WTC11 (cell line): ENCODE data around the gene WDR54.
"Not testable (repeated sequence)": the region's sequence is repeated elsewhere in the genome, so short reads cannot be mapped to it uniquely, and the experiment has no call there.

Experiments
- ATF3 ChIP-seq: sonication (generic); formaldehyde crosslinking; conservative IDR thresholded peaks from 2 replicates; pipeline ENCODE4 v1.8.1; 2022; ENCODE audit warnings: mild to moderate bottlenecking, missing genetic modification reagents
- CREB1 ChIP-seq: sonication (generic); formaldehyde crosslinking; IDR thresholded peaks from 2 replicates; pipeline ENCODE4 v1.8.0; 2023; ENCODE audit warnings: mild to moderate bottlenecking, missing genetic modification reagents
- CTCF ChIP-seq: fragments of 200-600 bp; IDR thresholded peaks from 2 replicates; pipeline ENCODE4 v1.8.0; 2022; ENCODE audit warnings: antibody characterized with exemption
- ELF4 ChIP-seq: sonication (generic); formaldehyde crosslinking; IDR thresholded peaks from 2 replicates; pipeline ENCODE4 v1.8.1; 2022; ENCODE audit warnings: low read depth, mild to moderate bottlenecking, moderate library complexity, missing genetic modification reagents
- ESRRA ChIP-seq: sonication (generic); formaldehyde crosslinking; IDR thresholded peaks from 2 replicates; pipeline ENCODE4 v1.8.1; 2022; ENCODE audit warnings: mild to moderate bottlenecking, missing genetic modification reagents, borderline replicate concordance
- FOXK1 ChIP-seq: sonication (generic); formaldehyde crosslinking; IDR thresholded peaks from 2 replicates; pipeline ENCODE4 v1.8.0; 2022; ENCODE audit warnings: mild to moderate bottlenecking, moderate library complexity, missing genetic modification reagents
- MAX ChIP-seq: sonication (generic); formaldehyde crosslinking; IDR thresholded peaks from 2 replicates; pipeline ENCODE4 v1.8.0; 2022; ENCODE audit warnings: mild to moderate bottlenecking, missing genetic modification reagents
- NR3C1 ChIP-seq: sonication (generic); formaldehyde crosslinking; conservative IDR thresholded peaks from 2 replicates; pipeline ENCODE4 v1.8.1; 2023; ENCODE audit warnings: low read depth, mild to moderate bottlenecking, missing genetic modification reagents
- TEAD4 ChIP-seq: sonication (generic); formaldehyde crosslinking; IDR thresholded peaks from 2 replicates; pipeline ENCODE4 v1.8.0; 2022; ENCODE audit warnings: mild to moderate bottlenecking, missing genetic modification reagents
- USF1 ChIP-seq: sonication (generic); formaldehyde crosslinking; IDR thresholded peaks from 2 replicates; pipeline ENCODE4 v1.8.0; 2022; ENCODE audit warnings: mild to moderate bottlenecking, missing genetic modification reagents
- ZNF396 ChIP-seq: fragments of 250-450 bp; sonication (Bioruptor Pico); IDR thresholded peaks from 2 replicates; pipeline ENCODE4 v1.8.0; 2021; ENCODE audit warnings: mild to moderate bottlenecking, moderate library complexity, borderline replicate concordance

- TF ChIP-seq TEAD4; USF1; CTCF; NR3C1 (CRISPR knock-in tag); CREB1; ESRRA; MAX (CRISPR knock-in tag); ZNF396 (CRISPR knock-in tag); ATF3 (CRISPR knock-in tag); FOXK1; ELF4 (CRISPR knock-in tag): not testable (repeated sequence)
Measured at GRCh38 chr2:74460187-74460586, 38.7 kb downstream of the WDR54 start.
